K562 (cell line): ENCODE data around the gene RER1. TPM values are rescaled to one million over a fixed set of nuclear protein-coding genes. Genes with fewer than 3 reads are reported as not detected.

Source experiments
- ATAC-seq: fragments of 200-7000 bp; cut with Tn5 transposase; 3 replicates; pipeline ENCODE4 v1.9.1; 2020; ENCODE audit warnings: moderate library complexity
- BruUV-seq: library from RNA; stranded (reverse); fragments of 400-500 nt; replicated peaks from 2 replicates; lab custom pipeline; 2021; lab: Mats Ljungman, UMichigan
- CTCF ChIA-PET: fragments of 300-600 bp; formaldehyde crosslinking; extraction: SDS; loops from one replicate; lab custom pipeline; 2021; ENCODE audit warnings: low intra/inter-chr PET ratio; lab: Yijun Ruan, JAX
- POLR2A ChIA-PET: fragments of 300-600, 350-650 bp; sonication (Branson Sonifier 250); formaldehyde crosslinking; extraction: SDS; loops from one replicate; lab custom pipeline; 2021; ENCODE audit warnings: antibody characterized with exemption, inconsistent platforms; lab: Yijun Ruan, JAX
- DNase-seq, 4 experiments: peaks; one replicate each; pipeline versions ENCODE4 v3.0.0 to v3.0.0-alpha.2; 2011 to 2018; ENCODE audit warnings: low spot score in 3 of 4, mixed read lengths in 3 of 4; ENCODE audit errors: extremely low read depth in 1 of 4
- FAIRE-seq: peaks from 2 replicates; lab custom pipeline; 2011; peaks lifted over from hg19 to GRCh38; lab: Jason Lieb, UNC
- H2AFZ ChIP-seq: 2 replicates; pipeline ENCODE4 v1.6.0; 2011; ENCODE audit warnings: low read depth, low read length, control low read depth, inconsistent platforms
- H3K27ac ChIP-seq: fragments of 200-600 bp; 3 replicates; pipeline ENCODE4 v1.8.0; 2011; ENCODE audit warnings: low read depth, mild to moderate bottlenecking, control low read depth, inconsistent platforms, low read length, moderate library complexity, mixed read lengths; ENCODE audit errors: extremely low read depth
- H3K27me3 ChIP-seq, 2 experiments: fragments of 300-600 bp in 1 of 2; 2 replicates in 1 of 2; 3 replicates in 1 of 2; pipeline versions ENCODE4 v1.6.0 to v1.8.0; 2011; ENCODE audit warnings: inconsistent platforms in 2 of 2, low read length in 2 of 2, mild to moderate bottlenecking in 1 of 2, mixed read lengths in 1 of 2, moderate library complexity in 1 of 2; ENCODE audit not compliant: control insufficient read depth in 2 of 2, insufficient read depth in 2 of 2
- H3K36me3 ChIP-seq: fragments of 300-600 bp; 3 replicates; pipeline ENCODE4 v1.8.0; 2011; ENCODE audit warnings: mild to moderate bottlenecking, low read length, inconsistent platforms; ENCODE audit not compliant: control insufficient read depth, insufficient read depth
- H3K4me1 ChIP-seq, 2 experiments: fragments of 200-600 bp in 1 of 2; replicated peaks in 1 of 2; 2 replicates in 1 of 2; 3 replicates in 1 of 2; pipeline versions ENCODE4 v1.5.1 to v1.8.0; 2011; ENCODE audit warnings: inconsistent platforms in 2 of 2, low read length in 2 of 2, mild to moderate bottlenecking in 1 of 2, mixed read lengths in 1 of 2, moderate library complexity in 1 of 2; ENCODE audit not compliant: control insufficient read depth in 2 of 2, insufficient read depth in 2 of 2
- H3K4me2 ChIP-seq: 2 replicates; pipeline ENCODE4 v1.6.1; 2011; ENCODE audit warnings: low read length, control low read depth, inconsistent platforms, mixed read lengths; ENCODE audit not compliant: insufficient read depth
- H3K4me3 ChIP-seq: fragments of 200-600 bp; sonication (generic), shearing (Covaris generic); 2 replicates; pipeline ENCODE4 v1.5.1; 2016; ENCODE audit warnings: control low read depth, inconsistent platforms
- H3K79me2 ChIP-seq: fragments of 200-600 bp; 3 replicates; pipeline ENCODE4 v1.8.0; 2011; ENCODE audit warnings: low read length, inconsistent platforms; ENCODE audit not compliant: control insufficient read depth, insufficient read depth
- H3K9ac ChIP-seq, 2 experiments: 2 replicates each; pipeline versions ENCODE4 v1.6.0 to v1.6.1; 2011; ENCODE audit warnings: low read depth in 2 of 2, low read length in 2 of 2, control low read depth in 1 of 2, inconsistent platforms in 1 of 2, mild to moderate bottlenecking in 1 of 2, mixed read lengths in 1 of 2; ENCODE audit not compliant: insufficient read depth in 1 of 2
- H3K9me1 ChIP-seq: one replicate; pipeline ENCODE4 v1.6.0; 2011; ENCODE audit warnings: inconsistent platforms, mild to moderate bottlenecking, low read length, moderate library complexity; ENCODE audit not compliant: control insufficient read depth, insufficient read depth
- H3K9me3 ChIP-seq: replicated peaks from 2 replicates; pipeline ENCODE4 v1.5.1; 2011; ENCODE audit warnings: low read depth, low read length, inconsistent platforms; ENCODE audit not compliant: control insufficient read depth, insufficient read depth
- H4K20me1 ChIP-seq: replicated peaks from 2 replicates; pipeline ENCODE4 v1.6.1; 2011; ENCODE audit warnings: low read length, inconsistent platforms, mixed read lengths; ENCODE audit not compliant: control insufficient read depth, insufficient read depth
- CHD7 ChIP-seq: fragments of 200-600 bp; sonication (generic); IDR thresholded peaks from one replicate; pipeline ENCODE4 v1.6.1; 2012; ENCODE audit warnings: mild to moderate bottlenecking, low read depth, low read length, inconsistent platforms
- ETS2 ChIP-seq: IDR thresholded peaks from 2 replicates; pipeline ENCODE4 v1.6.1; 2016; ENCODE audit warnings: borderline replicate concordance, missing genetic modification characterization, mild to moderate bottlenecking, moderate library complexity, missing compliant biosample characterization; ENCODE audit not compliant: poor library complexity, severe bottlenecking
- HEY1 ChIP-seq: fragments of 250-450 bp; sonication (Bioruptor Pico); IDR thresholded peaks from 2 replicates; pipeline ENCODE4 v1.5.0; 2020; ENCODE audit warnings: mild to moderate bottlenecking, moderate library complexity, borderline replicate concordance
- NFATC3 ChIP-seq: fragments of 450-650 bp; IDR thresholded peaks from 2 replicates; pipeline ENCODE4 v1.6.1; 2017; ENCODE audit warnings: mild to moderate bottlenecking
- NFE2 ChIP-seq: IDR thresholded peaks from 2 replicates; pipeline ENCODE4 v1.6.1; 2014; ENCODE audit warnings: antibody characterized with exemption, low read depth
- NFRKB ChIP-seq: fragments of 450-650 bp; IDR thresholded peaks from 2 replicates; pipeline ENCODE4 v1.6.1; 2016; ENCODE audit warnings: low read depth
- SMARCA4 ChIP-seq: fragments of 450-650 bp; IDR thresholded peaks from 2 replicates; pipeline ENCODE4 v1.6.1; 2016
- SMARCE1 ChIP-seq: fragments of 450-650 bp; IDR thresholded peaks from 2 replicates; pipeline ENCODE4 v1.7.1; 2016; ENCODE audit warnings: mild to moderate bottlenecking
- SUPT5H ChIP-seq: fragments of 450-650 bp; IDR thresholded peaks from 2 replicates; pipeline ENCODE4 v1.6.1; 2016
- U2AF1 ChIP-seq: fragments of 200-400 bp; formaldehyde crosslinking; optimal IDR thresholded peaks from 2 replicates; pipeline ENCODE3; 2017; ENCODE audit warnings: mild to moderate bottlenecking, low read depth, low read length, moderate library complexity
- ZBTB1 ChIP-seq: sonication (generic); formaldehyde crosslinking; IDR thresholded peaks from 2 replicates; pipeline ENCODE4 v1.8.1; 2023; ENCODE audit warnings: missing genetic modification reagents, low read depth, mild to moderate bottlenecking, borderline replicate concordance
- ZKSCAN1 ChIP-seq: fragments of 150-350 bp; IDR thresholded peaks from 2 replicates; pipeline ENCODE4 v1.6.1; 2016; ENCODE audit warnings: low read depth, low read length
- ZNF232 ChIP-seq: sonication (generic); formaldehyde crosslinking; IDR thresholded peaks from 2 replicates; pipeline ENCODE4 v1.8.0; 2022; ENCODE audit warnings: mild to moderate bottlenecking, missing genetic modification reagents
- WGBS: fragments of 100-300 bp; shearing (Covaris generic); methylation state at CpG from one replicate; pipeline ENCODE4 v1.1.6; 2016; ENCODE audit warnings: low coverage, mixed read lengths; ENCODE audit not compliant: insufficient coverage; ENCODE audit errors: missing lambda C conversion rate; 5-methylcytosine and 5-hydroxymethylcytosine counted together
- in situ Hi-C: fragments of 300-500 bp; cut with MboI; formaldehyde crosslinking; loops from 4 replicates; pipeline ENCODE4 v1.15.0; 2018; ENCODE audit warnings: inconsistent platforms, mixed read lengths
- intact Hi-C: fragments of 100-400 bp; cut with micrococcal nuclease; formaldehyde crosslinking; loops from 2 replicates; pipeline ENCODE4 v1.14.2; 2022
- polyA plus RNA-seq, 8 experiments: library from polyadenylated mRNA; depleted of rRNA in 4 of 8; stranded (reverse) in 5 of 8; unstranded in 3 of 8; fragments of >200 nt; fragmentation: Nextera tagmentation in 2 of 8; fragmentation: Illumina TruSeq in 1 of 8; extraction: Ambion mirVana in 2 of 8; extraction: Trizol in 1 of 8; gene quantifications; 2 replicates each; pipeline versions ENCODE4 v1.2.1 to v1.2.3, GENCODE V29; 2011 to 2014; ENCODE audit warnings: inconsistent platforms in 1 of 8, missing spikeins in 1 of 8
- total RNA-seq, 7 experiments: library from RNA; depleted of rRNA in 6 of 7; stranded (reverse); fragments of >200 nt in 6 of 7; fragmentation: Illumina TruSeq in 2 of 7; extraction: Trizol in 2 of 7; gene quantifications; 2 replicates each; pipeline versions ENCODE4 v1.2.1 to v1.2.3, GENCODE V29; 2011 to 2021; ENCODE audit warnings: low replicate concordance in 1 of 7

RER1 gene
- total and polyA plus RNA-seq, 9 of the 15 experiments (the other 6 are each of a cell fraction or from before 2014, with no cell fraction given): 19.6 to 354 (median 183) TPM

GRCh38 chr1:2404890-2405511 lies 13.4 kb downstream of the RER1 start:
- Histone ChIP-seq H3K9me1 (no peaks in the 10 kb centered on the region), H3K9ac (peak overlapping the region in 1 of 2 experiments; percentile 82; a peak in 1 of 4 replicates), H3K27ac (no peak overlapping the region), H4K20me1 (peaks cover 9% of the 10 kb centered on the region; the same call in 1 of the 2 replicates), H3K4me2 (no peak overlapping the region), H3K79me2 (no peaks in the 10 kb centered on the region; the same call in 2 of the 3 replicates), H2AFZ (no peak overlapping the region), H3K4me3 (no peak overlapping the region), H3K9me3 (no peaks in the 10 kb centered on the region), H3K27me3 (no peaks in the 10 kb centered on the region), H3K36me3 (peaks cover 81% of the 10 kb centered on the region), H3K4me1 (peaks cover 0 to 56% of the 10 kb centered on the region in 2 experiments; a peak in 2 of 5 replicates)
- POLR2A ChIA-PET: interaction anchor here (0.6 to 1.9 kb wide), 4 partner anchors 11 to 183 kb away, joined by 3 to 6 read pairs (median 4); partner anchors contain the start of genes MORN1 and RER1
- peak; percentile 35 for ATAC-seq
- in situ Hi-C loops (no loop called here), intact Hi-C loops (no loop called here)
- FAIRE-seq: no peak
- WGBS: 77% methylated on average over 23 of the region's 24 CpGs
- DNase-seq: no peak
- CTCF ChIA-PET: no interaction called here
- TSS peak; percentile 37 for BruUV-seq
- TF ChIP-seq NFRKB: no peak
- no peak for TF ChIP-seq ZNF232
- TF ChIP-seq NFE2: no peak
- TF ChIP-seq HEY1 (CRISPR knock-in tag): no peak
- no peak for TF ChIP-seq U2AF1
- no peak for TF ChIP-seq NFATC3
- no peak for TF ChIP-seq ZBTB1
- peak; percentile 49; the same call in 1 of the 2 replicates for TF ChIP-seq SUPT5H
- TF ChIP-seq SMARCA4: no peak
- TF ChIP-seq CHD7: no peak
- no peak for TF ChIP-seq SMARCE1
- no peak for TF ChIP-seq ZKSCAN1
- TF ChIP-seq ETS2 (tag): no peak
